GM18502 (cell line): ENCODE data around the gene RNGTT.
"Not testable (repeated sequence)": the region's sequence is repeated elsewhere in the genome, so short reads cannot be mapped to it uniquely, and the experiment has no call there.

Source experiments
- ATAC-seq: cut with Tn5 transposase; IDR thresholded peaks from one replicate; pipeline ENCODE4 v1.9.1; 2021; ENCODE audit warnings: mild to moderate bottlenecking; ENCODE audit not compliant: unreplicated experiment, poor library complexity

The RNGTT gene

DNA sequence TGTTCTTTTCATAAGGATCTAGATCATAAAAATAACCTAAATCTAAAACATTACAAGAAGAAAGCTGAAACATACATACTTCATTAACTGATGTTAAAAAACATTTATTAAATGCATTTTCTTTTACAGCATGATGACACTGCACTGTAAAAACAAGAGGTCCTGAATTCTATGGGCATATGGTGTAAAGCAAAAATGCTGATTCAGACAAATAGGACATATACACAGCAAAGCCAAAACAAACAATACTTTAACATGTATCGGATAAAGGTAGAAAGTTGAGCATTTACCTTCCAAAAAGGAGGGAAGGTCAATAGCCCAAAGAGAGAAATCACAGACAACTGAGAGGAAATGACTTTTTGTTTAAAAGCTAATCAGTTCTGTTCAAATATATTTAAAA lies 221.5 kb downstream of the RNGTT start:
- ATAC-seq, result no peak

DNA sequence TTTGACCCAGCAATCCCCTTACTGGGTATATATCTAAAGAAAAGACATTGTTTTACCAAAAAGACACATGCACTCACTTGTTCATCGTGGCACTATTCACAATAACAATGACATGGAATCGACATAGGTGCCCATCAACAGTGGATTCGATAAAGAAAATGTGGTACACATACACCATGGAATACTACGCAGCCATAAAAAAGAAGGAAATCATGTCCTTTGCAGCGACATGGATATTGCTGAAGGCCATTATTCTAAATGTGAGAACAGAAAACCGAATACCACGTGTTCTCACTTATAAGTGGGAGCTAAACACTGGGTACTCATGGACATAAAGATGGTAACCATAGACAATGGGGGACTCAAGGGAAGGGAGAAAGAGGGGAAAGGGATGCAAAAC lies 222.3 kb downstream of the RNGTT start:
- no peak for ATAC-seq

DNA sequence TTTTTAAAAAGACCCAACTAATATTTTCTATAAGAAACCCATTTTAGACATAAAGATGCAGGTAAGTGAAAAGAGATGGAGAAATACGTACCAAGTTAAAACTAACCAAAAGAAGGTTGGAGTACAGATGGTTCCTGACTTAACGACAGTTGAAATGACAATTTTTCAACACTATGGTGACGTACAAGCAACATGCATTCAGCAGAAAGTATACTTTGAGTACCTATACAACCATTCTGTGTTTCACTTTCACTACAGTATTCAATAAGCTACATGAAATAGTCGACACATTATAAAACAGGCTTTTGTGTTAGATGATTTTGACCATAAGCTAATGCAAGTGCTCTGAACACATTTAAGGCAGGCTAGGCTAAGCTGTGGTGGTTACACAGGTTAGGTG lies 228.9 kb downstream of the RNGTT start:
- no peak for ATAC-seq

DNA sequence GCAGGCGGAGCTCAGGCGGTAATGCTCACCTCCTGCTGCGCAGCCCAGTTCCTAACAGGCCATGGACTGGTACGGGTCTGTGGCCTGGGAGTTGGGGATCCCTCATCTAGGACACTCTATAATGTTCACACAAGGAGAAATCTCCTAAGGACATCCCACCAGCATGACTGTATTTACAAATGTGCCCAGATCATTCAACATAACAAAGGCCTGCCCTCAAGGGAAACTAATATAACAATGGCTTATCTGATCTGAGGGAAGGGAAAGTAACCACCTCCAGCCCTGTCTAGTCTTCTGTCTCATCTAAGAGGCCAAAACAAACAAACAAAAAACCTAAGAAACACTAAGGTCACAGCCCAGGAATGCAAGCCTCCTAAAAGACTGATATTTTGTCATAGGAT lies 232.8 kb downstream of the RNGTT start:
- ATAC-seq, result no peak

DNA sequence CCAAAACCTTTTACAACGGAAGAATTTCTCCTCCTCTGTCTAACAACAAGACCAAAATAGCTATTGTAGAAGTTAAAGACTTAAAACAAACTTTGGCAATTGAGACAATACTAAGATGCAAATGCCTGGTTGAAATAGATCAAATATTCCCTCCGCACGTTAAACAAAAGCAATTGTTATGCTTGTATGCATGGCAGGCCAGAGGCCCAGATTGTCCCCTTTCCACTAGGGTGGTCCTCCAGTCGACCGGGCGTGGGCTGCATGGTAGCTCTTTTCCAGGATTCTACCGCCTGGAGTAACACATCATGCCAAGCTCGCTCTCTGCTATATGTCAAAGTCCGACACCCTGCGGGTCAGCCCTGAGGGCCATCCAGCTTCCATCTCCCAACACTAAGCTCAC lies 234.7 kb downstream of the RNGTT start:
- ATAC-seq, result no peak

DNA sequence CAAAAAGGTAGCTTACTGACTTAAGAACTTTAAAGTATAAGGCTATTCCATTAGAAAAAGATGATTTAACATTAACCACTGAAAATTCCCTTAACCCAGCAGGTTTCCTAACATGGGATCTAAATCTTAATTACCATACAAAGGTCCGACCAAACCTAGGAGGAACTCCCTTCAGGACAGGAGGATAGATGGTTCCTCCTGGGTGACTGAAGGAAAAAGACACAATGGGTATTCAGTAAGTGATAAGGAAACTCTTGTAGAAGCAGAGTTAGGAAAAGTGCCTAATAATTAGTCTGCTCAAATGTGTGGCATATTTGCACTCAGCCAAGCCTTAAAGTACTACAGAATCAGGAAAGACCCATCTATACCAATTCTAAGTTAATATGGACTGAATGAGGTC lies 237.0 kb downstream of the RNGTT start:
- not testable (repeated sequence) for ATAC-seq

DNA sequence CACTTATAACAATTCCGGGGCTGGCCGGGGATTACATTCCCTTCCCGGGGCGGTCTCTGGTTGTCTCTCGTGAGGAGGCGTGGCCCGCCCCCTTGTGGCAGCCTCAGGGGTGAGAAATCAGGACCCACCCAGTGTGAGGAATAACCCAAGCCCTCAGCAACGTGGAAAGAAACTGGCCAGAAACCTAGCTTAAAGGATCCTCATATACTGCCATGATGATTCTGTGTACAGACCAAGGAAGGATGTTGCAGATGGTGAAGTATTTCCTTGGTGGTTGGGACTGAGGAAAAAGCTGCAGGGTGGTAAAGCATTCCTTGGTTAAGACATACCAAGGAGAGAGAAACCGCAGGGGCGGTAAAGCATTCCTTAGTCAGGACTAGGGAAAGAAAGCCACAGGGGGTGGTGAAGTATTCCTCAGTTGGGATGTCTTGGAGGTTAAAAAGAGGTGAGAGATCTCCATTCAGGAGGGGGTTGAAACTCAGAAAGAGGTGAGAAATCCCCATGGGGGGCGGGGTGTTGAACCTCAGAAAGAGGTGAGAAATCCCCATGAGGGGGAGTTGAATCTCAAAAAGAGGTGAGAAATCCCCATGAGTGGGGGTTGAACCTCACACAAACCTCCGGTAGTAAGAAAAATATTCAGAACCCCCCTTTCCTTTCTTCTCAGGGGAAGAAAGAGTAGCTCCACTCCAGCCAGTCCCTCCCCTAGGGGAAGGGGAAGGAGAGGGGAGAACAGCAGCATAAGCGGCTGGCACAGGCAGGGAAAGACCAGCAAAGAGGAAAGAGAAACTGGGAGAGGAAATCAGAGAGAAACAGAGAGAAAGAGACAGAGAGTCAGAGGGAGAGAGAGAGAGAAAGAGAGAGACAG lies 238.1 kb downstream of the RNGTT start:
- ATAC-seq, result no peak

DNA sequence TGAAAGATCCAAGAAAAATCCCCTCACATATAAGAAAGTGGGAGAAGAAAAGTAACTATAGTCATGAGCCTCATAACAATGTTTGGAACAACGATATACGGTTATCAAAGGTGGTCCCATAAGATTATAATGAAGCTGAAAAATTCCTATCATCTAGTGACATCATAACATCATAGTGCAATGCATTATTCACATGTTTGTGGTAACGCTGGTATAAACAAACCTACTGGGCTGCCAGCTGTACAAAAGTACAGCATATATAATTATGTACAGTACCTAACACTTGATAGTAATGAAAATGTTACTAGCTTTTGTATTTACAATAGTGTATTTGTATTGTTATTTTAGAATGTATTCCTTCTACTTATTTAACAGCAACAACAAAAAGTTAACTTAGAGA lies 240.7 kb downstream of the RNGTT start:
- ATAC-seq, result no peak

GRCh38 chr6:88716399-88716798 lies 247.0 kb downstream of the RNGTT start:
- not testable (repeated sequence) for ATAC-seq

DNA sequence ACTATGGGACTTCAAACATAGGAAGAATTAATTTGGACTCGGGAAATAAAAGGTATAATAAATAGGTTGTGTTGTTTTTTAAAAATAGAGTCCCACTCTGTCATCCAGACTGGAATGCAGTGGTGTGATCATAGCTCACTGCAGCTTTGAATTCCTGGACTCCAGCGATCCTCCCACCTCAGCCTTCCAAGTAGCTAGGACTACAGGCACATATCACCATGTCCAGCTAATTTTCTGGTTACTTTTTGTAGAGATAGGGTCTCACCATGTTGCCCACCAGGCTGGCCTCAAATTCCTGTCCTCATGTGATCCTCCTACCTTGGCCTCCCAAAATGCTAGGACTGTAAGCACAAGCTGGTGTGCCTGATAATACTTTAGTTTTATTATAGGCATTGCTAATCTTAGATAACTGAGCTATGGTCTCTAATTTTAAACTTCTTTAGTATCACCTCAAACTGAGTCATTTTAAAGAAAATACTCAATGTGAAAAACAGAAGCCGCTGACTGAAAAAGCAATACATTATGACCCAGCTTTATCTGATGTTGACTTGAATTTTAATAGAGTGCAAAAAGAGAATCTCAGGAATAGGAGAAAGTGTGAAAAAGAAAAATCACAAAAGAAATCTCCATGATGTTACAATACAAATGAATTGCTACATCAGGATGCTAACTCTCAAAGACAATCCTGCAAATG lies 251.0 kb downstream of the RNGTT start:
- ATAC-seq, result no peak

DNA sequence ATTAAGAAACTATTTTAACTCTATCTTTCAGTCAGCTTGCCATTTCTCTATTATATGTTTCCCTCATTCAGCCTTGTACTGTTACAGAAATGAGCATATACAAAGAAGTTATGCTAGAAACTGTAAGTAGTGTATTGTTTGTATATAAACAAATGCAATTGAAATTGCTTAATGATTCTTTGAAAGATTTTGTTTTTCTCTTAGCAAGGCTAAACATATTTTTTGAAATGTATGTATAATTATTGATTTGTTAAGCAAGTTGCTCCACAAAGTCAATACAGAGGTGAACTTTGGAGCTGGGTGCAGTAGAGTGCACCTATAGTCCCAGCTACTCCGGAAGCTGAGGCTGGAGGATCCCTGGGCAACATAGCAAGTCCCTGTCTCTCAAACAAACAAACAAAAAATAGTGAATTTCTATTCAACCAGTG lies 253.6 kb downstream of the RNGTT start:
- no peak for ATAC-seq

DNA sequence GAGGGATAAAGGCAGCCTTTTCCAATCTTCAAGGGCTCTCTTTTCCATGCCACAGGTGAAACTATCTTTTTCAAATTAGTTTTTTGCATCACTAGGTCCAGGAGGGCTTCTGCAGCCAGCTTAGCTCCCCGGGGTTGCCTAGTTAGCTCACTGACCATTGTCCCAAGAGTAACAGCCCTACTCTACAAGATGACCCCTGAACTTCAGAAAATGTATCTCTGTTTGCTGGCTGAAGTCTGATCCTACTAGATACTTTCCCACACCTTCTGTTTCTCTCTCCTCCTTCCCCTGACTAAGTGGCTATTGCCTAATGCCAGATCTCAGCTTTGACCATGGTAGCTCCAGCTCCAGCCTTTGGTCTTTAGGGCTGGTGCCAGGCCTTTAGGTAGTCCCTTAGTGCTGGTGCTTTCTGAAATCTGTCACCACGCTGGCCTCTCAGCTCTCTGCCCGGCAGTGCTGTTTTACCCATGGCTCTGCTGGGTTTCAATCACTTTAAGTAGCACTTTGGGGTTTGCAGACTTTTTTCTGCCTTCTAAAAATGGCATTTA lies 255.1 kb downstream of the RNGTT start:
- ATAC-seq, result no peak

GRCh38 chr6:88705601-88706000 lies 257.8 kb downstream of the RNGTT start:
- peak; percentile 87 for ATAC-seq

- ATAC-seq, result no peak
Observed at GRCh38 chr6:88704980-88705379, 258.4 kb downstream of the RNGTT start.

- ATAC-seq, result no peak
Observed at GRCh38 chr6:88702956-88703556, 260.4 kb downstream of the RNGTT start.

GRCh38 chr6:88698661-88699060 lies 264.8 kb downstream of the RNGTT start:
- no peak for ATAC-seq

GRCh38 chr6:88695937-88696336 lies 267.5 kb downstream of the RNGTT start:
- no peak for ATAC-seq

GRCh38 chr6:88683734-88684133 lies 279.7 kb downstream of the RNGTT start:
- no peak for ATAC-seq

DNA sequence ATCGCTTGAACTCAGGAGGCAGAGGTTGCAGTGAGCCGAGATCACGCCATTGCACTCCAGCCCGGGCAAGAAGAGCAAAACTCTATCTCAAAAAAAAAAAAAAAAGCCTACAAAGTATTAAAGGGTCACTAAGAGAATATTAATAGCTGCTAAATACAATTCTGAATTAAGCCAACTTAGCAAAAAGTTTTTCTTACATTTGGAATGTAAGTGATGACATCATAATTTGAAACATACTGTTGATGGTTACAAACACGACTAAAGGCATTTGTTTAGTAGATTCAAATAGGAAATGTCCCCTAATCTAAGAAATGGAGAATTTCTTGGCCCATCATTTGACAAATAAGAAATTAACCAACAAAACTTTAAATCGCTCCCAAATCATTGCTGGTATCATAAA lies 282.8 kb downstream of the RNGTT start:
- no peak for ATAC-seq

DNA sequence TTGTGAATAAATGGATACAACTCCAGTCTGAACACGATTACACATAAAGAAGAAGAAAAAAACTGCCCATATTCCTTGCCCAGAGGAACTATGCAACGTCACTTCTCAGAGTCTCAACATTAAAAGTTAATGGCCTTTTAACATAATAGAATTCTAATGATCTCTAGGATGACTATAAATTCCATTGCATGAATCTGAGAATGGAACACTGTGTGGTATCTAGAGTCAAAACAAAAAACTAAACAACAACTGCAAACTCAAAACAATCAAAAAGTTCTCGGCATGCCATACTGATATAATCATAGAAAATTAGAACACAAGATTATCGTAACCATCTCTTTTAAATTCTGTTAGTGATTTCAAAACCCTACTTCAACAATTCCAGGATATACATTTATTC lies 283.6 kb downstream of the RNGTT start:
- ATAC-seq, result no peak

GRCh38 chr6:88677356-88677755 lies 286.1 kb downstream of the RNGTT start:
- no peak for ATAC-seq
